ENCODE data around the gene HARS1. TPM values are rescaled to one million over a fixed set of nuclear protein-coding genes. Genes with fewer than 3 reads are reported as not detected.
"Not testable (repeated sequence)": the region's sequence is repeated elsewhere in the genome, so short reads cannot be mapped to it uniquely, and the experiment has no call there.

The HARS1 gene
- 10 to 100 TPM; 41.0 to 66.1 TPM for total RNA-seq

- no peaks in the 10 kb centered on the region for H3K27me3 ChIP-seq
- no peaks in the 10 kb centered on the region for H3K9me3 ChIP-seq
- peak within 1 kb of the TSS; percentile 93 for H3K27ac ChIP-seq
- H3K36me3 ChIP-seq: peaks cover 7% of the 10 kb centered on the region
- DNase-seq: peak; percentile 95
- peak within 1 kb of the TSS; percentile 88 for H3K4me3 ChIP-seq
- no peak for TF ChIP-seq CTCF (IDR thresholded peaks at IDR 0.05)
- peak within 1 kb of the TSS; percentile 79 to 95 for H3K9ac ChIP-seq (ENCODE audit: low read depth in 2 of 2, low read length in 2 of 2)
- intact Hi-C loops (cut with DNase I): loop anchor here (2.0 to 10.0 kb wide), 2 partner anchors 26 to 46 kb away; partner anchors contain the start of genes IK, NDUFA2 and WDR55
- H3K4me1 ChIP-seq: no peaks in the 10 kb centered on the region
These were observed at the start of gene HARS1, which contains the start of gene HARS2 for GRCh38 chr5:140690941-140691924. HARS1 (minus strand) TSS chr5:140691370; CDS start chr5:140691304, 66 bp downstream. HARS2 (plus strand) TSS chr5:140691455; CDS start chr5:140691649, 194 bp downstream.

GRCh38 chr5:140737486-140737885 lies 46.3 kb upstream of the HARS1 start:
- no peaks in the 10 kb centered on the region for H3K36me3 ChIP-seq
- H3K4me1 ChIP-seq: no peaks in the 10 kb centered on the region
- H3K27ac ChIP-seq: no peak overlapping the region
- H3K27me3 ChIP-seq: peaks cover 5% of the 10 kb centered on the region
- no peak for DNase-seq
- no peak overlapping the region for H3K9ac ChIP-seq (ENCODE audit: low read depth in 2 of 2, low read length in 2 of 2)
- no peaks in the 10 kb centered on the region for H3K9me3 ChIP-seq
- H3K4me3 ChIP-seq: no peak overlapping the region
- intact Hi-C loops (cut with DNase I): no loop called here
- no peak for TF ChIP-seq CTCF (IDR thresholded peaks at IDR 0.05)

GRCh38 chr5:140734354-140734753 lies 43.2 kb upstream of the HARS1 start:
- no peaks in the 10 kb centered on the region for H3K4me1 ChIP-seq
- no peaks in the 10 kb centered on the region for H3K9me3 ChIP-seq
- H3K9ac ChIP-seq (ENCODE audit: low read depth in 2 of 2, low read length in 2 of 2): no peak overlapping the region
- H3K27me3 ChIP-seq: peaks cover 5% of the 10 kb centered on the region
- intact Hi-C loops (cut with DNase I): no loop called here
- DNase-seq: no peak
- H3K36me3 ChIP-seq: no peaks in the 10 kb centered on the region
- peak; percentile 18 for TF ChIP-seq CTCF (IDR thresholded peaks at IDR 0.05)
- no peak overlapping the region for H3K27ac ChIP-seq
- H3K4me3 ChIP-seq: no peak overlapping the region

- Histone ChIP-seq H3K9ac (ENCODE audit: low read depth in 2 of 2, low read length in 2 of 2) (no peak overlapping the region), H3K4me1 (no peaks in the 10 kb centered on the region), H3K4me3 (no peak overlapping the region), H3K36me3 (no peaks in the 10 kb centered on the region), H3K27me3 (peaks cover 5% of the 10 kb centered on the region), H3K27ac (no peak overlapping the region), H3K9me3 (no peaks in the 10 kb centered on the region)
- intact Hi-C loops (cut with DNase I): no loop called here
- no peak for TF ChIP-seq CTCF (IDR thresholded peaks at IDR 0.05)
- no peak for DNase-seq
These were observed 41.9 kb upstream of the HARS1 start for GRCh38 chr5:140733098-140733497.

GRCh38 chr5:140725799-140726471 lies 34.8 kb upstream of the HARS1 start:
- peak; percentile 59 for DNase-seq
- no peak overlapping the region for H3K9ac ChIP-seq (ENCODE audit: low read depth in 2 of 2, low read length in 2 of 2)
- no peak overlapping the region for H3K27ac ChIP-seq
- H3K4me1 ChIP-seq: no peaks in the 10 kb centered on the region
- H3K4me3 ChIP-seq: no peak overlapping the region
- H3K27me3 ChIP-seq: no peaks in the 10 kb centered on the region
- no peaks in the 10 kb centered on the region for H3K9me3 ChIP-seq
- H3K36me3 ChIP-seq: no peaks in the 10 kb centered on the region
- no peak for TF ChIP-seq CTCF (IDR thresholded peaks at IDR 0.05)
- intact Hi-C loops (cut with DNase I): no loop called here

- H3K4me3 ChIP-seq; H3K36me3 ChIP-seq; H3K9ac ChIP-seq (ENCODE audit: low read depth in 2 of 2, low read length in 2 of 2); H3K9me3 ChIP-seq; H3K27ac ChIP-seq; H3K4me1 ChIP-seq; DNase-seq; intact Hi-C loops (cut with DNase I); H3K27me3 ChIP-seq: not testable (repeated sequence)
These were observed 30.2 kb upstream of the HARS1 start for GRCh38 chr5:140721395-140721794.

GRCh38 chr5:140720738-140721137 lies 29.6 kb upstream of the HARS1 start:
- H3K27me3 ChIP-seq; H3K9ac ChIP-seq (ENCODE audit: low read depth in 2 of 2, low read length in 2 of 2); H3K27ac ChIP-seq; H3K4me1 ChIP-seq; H3K9me3 ChIP-seq; intact Hi-C loops (cut with DNase I); H3K36me3 ChIP-seq; H3K4me3 ChIP-seq; DNase-seq: not testable (repeated sequence)

Data from colonic mucosa (tissue), 4 donors.